ENCODE data around the gene ZGPAT.
A peak's percentile ranks its signal among the peaks of the same experiment; 100 is the strongest.
"Not testable (repeated sequence)": the region's sequence is repeated elsewhere in the genome, so short reads cannot be mapped to it uniquely, and the experiment has no call there.

ZGPAT gene

GRCh38 chr20:63668351-63668750 lies 39.5 kb upstream of the ZGPAT start:
- Mint-ChIP-seq H3K27me3 (no peaks in the 10 kb centered on the region), H3K27ac (no peak overlapping the region), H3K9me3 (no peaks in the 10 kb centered on the region), H3K4me1 (no peaks in the 10 kb centered on the region), H3K4me3 (no peak overlapping the region)
- no peak for ATAC-seq
- no peak for DNase-seq

GRCh38 chr20:63671695-63672094 lies 36.1 kb upstream of the ZGPAT start:
- not testable (repeated sequence) for H3K27ac Mint-ChIP-seq, H3K4me3 Mint-ChIP-seq, DNase-seq, ATAC-seq, H3K4me1 Mint-ChIP-seq, H3K9me3 Mint-ChIP-seq, H3K27me3 Mint-ChIP-seq

- DNase-seq (no peak), ATAC-seq (no peak)
- no peaks in the 10 kb centered on the region for H3K9me3 Mint-ChIP-seq
- no peak overlapping the region for H3K27ac Mint-ChIP-seq
- H3K4me3 Mint-ChIP-seq: no peak overlapping the region
- no peaks in the 10 kb centered on the region for H3K27me3 Mint-ChIP-seq
- H3K4me1 Mint-ChIP-seq: no peaks in the 10 kb centered on the region
Measured at GRCh38 chr20:63672666-63673065, 35.2 kb upstream of the ZGPAT start.

- H3K4me3 Mint-ChIP-seq: no peak overlapping the region
- no peaks in the 10 kb centered on the region for H3K27me3 Mint-ChIP-seq
- no peaks in the 10 kb centered on the region for H3K4me1 Mint-ChIP-seq
Measured at GRCh38 chr20:63673951-63674350, 33.9 kb upstream of the ZGPAT start.

GRCh38 chr20:63675681-63676368 lies 32.0 kb upstream of the ZGPAT start:
- Mint-ChIP-seq H3K4me1 (no peaks in the 10 kb centered on the region), H3K27ac (no peak overlapping the region), H3K27me3 (no peaks in the 10 kb centered on the region), H3K9me3 (no peaks in the 10 kb centered on the region), H3K4me3 (no peak overlapping the region)
- ATAC-seq: no peak
- DNase-seq: no peak

More at GRCh38 chr20:63673951-63674350, 33.9 kb upstream of the ZGPAT start:
- Mint-ChIP-seq H3K27ac (no peak overlapping the region), H3K9me3 (no peaks in the 10 kb centered on the region)
- DNase-seq (no peak), ATAC-seq (no peak)

- H3K4me3 Mint-ChIP-seq: no peak overlapping the region
- DNase-seq: no peak
- peaks cover 6% of the 10 kb centered on the region for H3K4me1 Mint-ChIP-seq
- no peak for ATAC-seq
- peak overlapping the region in 1 of 2 donors; percentile 6 for H3K27ac Mint-ChIP-seq
- no peaks in the 10 kb centered on the region for H3K27me3 Mint-ChIP-seq
- no peaks in the 10 kb centered on the region for H3K9me3 Mint-ChIP-seq
Measured at GRCh38 chr20:63678071-63678470, 29.8 kb upstream of the ZGPAT start.

GRCh38 chr20:63678667-63679465 lies 29.0 kb upstream of the ZGPAT start:
- no peaks in the 10 kb centered on the region for H3K27me3 Mint-ChIP-seq
- no peak overlapping the region for H3K4me3 Mint-ChIP-seq
- no peaks in the 10 kb centered on the region for H3K9me3 Mint-ChIP-seq
- DNase-seq: no peak
- H3K27ac Mint-ChIP-seq: no peak overlapping the region
- no peak for ATAC-seq
- peaks cover 6% of the 10 kb centered on the region for H3K4me1 Mint-ChIP-seq

- Mint-ChIP-seq H3K4me3 (no peak overlapping the region), H3K27me3 (no peaks in the 10 kb centered on the region), H3K4me1 (peaks cover 9% of the 10 kb centered on the region), H3K9me3 (no peaks in the 10 kb centered on the region), H3K27ac (peak overlapping the region in 1 of 2 donors; percentile 67)
- ATAC-seq (no peak), DNase-seq (no peak)
Measured at GRCh38 chr20:63679799-63680305, 28.0 kb upstream of the ZGPAT start.

- no peaks in the 10 kb centered on the region for H3K27me3 Mint-ChIP-seq
- H3K27ac Mint-ChIP-seq: no peak overlapping the region
- DNase-seq: no peak
- ATAC-seq: peak; percentile 29
- H3K4me1 Mint-ChIP-seq: peaks cover 15% of the 10 kb centered on the region
- no peak overlapping the region for H3K4me3 Mint-ChIP-seq
- no peaks in the 10 kb centered on the region for H3K9me3 Mint-ChIP-seq
Measured at GRCh38 chr20:63680427-63680826, 27.4 kb upstream of the ZGPAT start.

- H3K4me3 Mint-ChIP-seq: no peak overlapping the region
- H3K9me3 Mint-ChIP-seq: no peaks in the 10 kb centered on the region
- H3K27me3 Mint-ChIP-seq: no peaks in the 10 kb centered on the region
- DNase-seq (no peak), ATAC-seq (peak; percentile 16)
- H3K27ac Mint-ChIP-seq: peak overlapping the region in 1 of 2 donors; percentile 85
- H3K4me1 Mint-ChIP-seq: peaks cover 21% of the 10 kb centered on the region
Measured at GRCh38 chr20:63680857-63681608, 26.8 kb upstream of the ZGPAT start.

GRCh38 chr20:63681609-63682142 lies 26.2 kb upstream of the ZGPAT start:
- peaks cover 28% of the 10 kb centered on the region for H3K4me1 Mint-ChIP-seq
- H3K4me3 Mint-ChIP-seq: no peak overlapping the region
- ATAC-seq: no peak
- H3K27ac Mint-ChIP-seq: peak overlapping the region in 1 of 2 donors; percentile 85
- DNase-seq: no peak
- H3K9me3 Mint-ChIP-seq: no peaks in the 10 kb centered on the region
- H3K27me3 Mint-ChIP-seq: no peaks in the 10 kb centered on the region

- DNase-seq (no peak), ATAC-seq (no peak)
- Mint-ChIP-seq H3K4me3 (no peak overlapping the region), H3K4me1 (peaks cover 37% of the 10 kb centered on the region), H3K27ac (peak overlapping the region in 1 of 2 donors; percentile 48), H3K27me3 (no peaks in the 10 kb centered on the region), H3K9me3 (no peaks in the 10 kb centered on the region)
Measured at GRCh38 chr20:63682384-63683139, 25.3 kb upstream of the ZGPAT start.

- H3K4me3 Mint-ChIP-seq: no peak overlapping the region
- H3K27ac Mint-ChIP-seq: peak overlapping the region; percentile 46 to 63
- H3K9me3 Mint-ChIP-seq: no peaks in the 10 kb centered on the region
- ATAC-seq: no peak
- no peak for DNase-seq
- peaks cover 40% of the 10 kb centered on the region for H3K4me1 Mint-ChIP-seq
- no peaks in the 10 kb centered on the region for H3K27me3 Mint-ChIP-seq
Measured at GRCh38 chr20:63685269-63686026, 22.4 kb upstream of the ZGPAT start.

- no peaks in the 10 kb centered on the region for H3K27me3 Mint-ChIP-seq
- no peak overlapping the region for H3K4me3 Mint-ChIP-seq
- DNase-seq (no peak), ATAC-seq (no peak)
- H3K9me3 Mint-ChIP-seq: no peaks in the 10 kb centered on the region
- H3K27ac Mint-ChIP-seq: peak overlapping the region in 1 of 2 donors; percentile 82
- H3K4me1 Mint-ChIP-seq: peaks cover 41% of the 10 kb centered on the region
Measured at GRCh38 chr20:63686094-63686491, 21.7 kb upstream of the ZGPAT start.
